ENCODE measurements around the gene COPG1. TPM values are rescaled to one million over a fixed set of nuclear protein-coding genes. Genes with fewer than 3 reads are reported as not detected.
A peak's percentile ranks its signal among the peaks of the same experiment; 100 is the strongest.

The COPG1 gene
- total and polyA plus RNA-seq, 9 of the 15 experiments (the other 6 are each of a cell fraction or from before 2014, with no cell fraction given) = 40.3 to 105 (median 62.4) TPM

GRCh38 chr3:129316248-129317013 is 67.0 kb downstream of the COPG1 start (continued):
- TF ChIP-seq REST (IDR thresholded peaks at IDR 0.05; ENCODE audit: borderline replicate concordance) = peak; percentile 28; the same call in 1 of the 2 replicates
- TF ChIP-seq REST (CRISPR knock-in tag; IDR thresholded peaks at IDR 0.05; ENCODE audit: low read depth) = no peak
- TF ChIP-seq ZFP30 (CRISPR knock-in tag; IDR thresholded peaks at IDR 0.05; ENCODE audit: borderline replicate concordance) = no peak
- 0 out of 2 replicates have a peak, but pooled peaks have one; percentile 40 for TF ChIP-seq ETV5 (CRISPR knock-in tag; IDR thresholded peaks at IDR 0.05; ENCODE audit: low read depth)
- no peak for TF ChIP-seq IRF2 (CRISPR knock-in tag; IDR thresholded peaks at IDR 0.05)
- peak in 1 of 2 experiments; percentile 45; a peak in 2 of 4 replicates for TF ChIP-seq RAD21 (CRISPR knock-in tag; conservative IDR thresholded peaks at IDR 0.05 in 1 of 2, IDR thresholded peaks at IDR 0.05 in 1 of 2)
- peak; percentile 71 for TF ChIP-seq SAP30 (IDR thresholded peaks at IDR 0.05; ENCODE audit: borderline replicate concordance, insufficient read depth, low read depth, low read length, poor library complexity, severe bottlenecking)
- no peak for TF ChIP-seq CHD1 (IDR thresholded peaks at IDR 0.05; ENCODE audit: low read length)
- TF ChIP-seq ZNF561 (CRISPR knock-in tag; conservative IDR thresholded peaks at IDR 0.05) = no peak
- TF ChIP-seq COPS2 (conservative IDR thresholded peaks at IDR 0.05) = no peak
- 0 out of 2 replicates have a peak, but pooled peaks have one; percentile 19 for TF ChIP-seq FOXP1 (CRISPR knock-in tag; IDR thresholded peaks at IDR 0.05)
- no peak for TF ChIP-seq ZC3H11A (IDR thresholded peaks at IDR 0.05; ENCODE audit: low read depth, low read length)
- TF ChIP-seq RBFOX2 (IDR thresholded peaks at IDR 0.05; ENCODE audit: low read depth, low read length) = peak; percentile 95
- TF ChIP-seq ZNF449 (CRISPR knock-in tag; IDR thresholded peaks at IDR 0.05) = no peak
- TF ChIP-seq RAD51 (IDR thresholded peaks at IDR 0.05; ENCODE audit: borderline replicate concordance, low read depth) = 0 out of 2 replicates have a peak, but pooled peaks have one; percentile 15
- TF ChIP-seq ZNF311 (CRISPR knock-in tag; IDR thresholded peaks at IDR 0.05) = no peak
- no peak for TF ChIP-seq TRIM28 (IDR thresholded peaks at IDR 0.05)
- TF ChIP-seq E2F3 (CRISPR knock-in tag; IDR thresholded peaks at IDR 0.05) = peak; percentile 65; the same call in 1 of the 2 replicates

All from K562 (cell line).